Measurements from ENCODE around the gene MYO5B.

MYO5B gene

GRCh38 chr18:50187659-50188058 is 7.3 kb downstream of the MYO5B start:
- no peak for DNase-seq

- DNase-seq = no peak
Observed at GRCh38 chr18:50186385-50186784, 8.6 kb downstream of the MYO5B start.

- DNase-seq = peak; percentile 51
Observed at GRCh38 chr18:50183556-50183955, 11.4 kb downstream of the MYO5B start.

DNA sequence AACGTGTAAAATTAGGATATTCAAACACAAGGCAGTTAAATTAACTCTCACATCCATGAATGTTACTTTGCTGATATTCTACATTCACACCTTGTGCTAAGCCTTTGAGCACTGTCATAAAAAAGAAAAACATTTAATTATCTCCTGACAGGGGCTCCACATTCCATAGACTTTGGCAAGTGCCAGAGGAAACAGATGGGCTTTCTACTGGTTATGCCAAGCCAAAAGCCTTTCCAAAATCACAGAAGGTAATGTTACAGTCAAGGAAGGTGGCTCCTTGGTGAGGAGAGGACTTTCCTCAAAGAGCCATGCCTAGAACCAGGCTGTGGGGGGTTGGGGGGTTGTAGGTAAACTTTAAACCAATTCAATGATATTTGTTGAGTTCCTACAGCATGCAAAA is 12.4 kb downstream of the MYO5B start:
- DNase-seq = no peak

DNA sequence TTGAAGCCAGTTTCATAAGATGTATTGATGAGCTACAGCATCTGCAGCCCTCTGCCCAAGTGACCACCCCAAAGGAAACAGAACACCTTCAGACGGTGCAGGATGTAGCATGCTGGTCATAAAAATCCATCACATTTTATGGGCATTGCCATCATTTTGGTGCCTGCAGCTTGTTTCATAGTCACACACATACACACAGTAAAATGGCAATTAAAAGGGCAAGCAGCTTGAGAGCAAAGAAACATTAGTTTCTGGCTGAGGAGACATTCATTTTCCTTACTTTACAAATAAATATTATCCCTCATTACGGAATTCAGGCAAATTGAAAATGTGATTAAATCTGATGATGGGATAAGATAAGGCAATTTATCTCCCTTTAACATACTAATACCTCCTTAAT is 13.4 kb downstream of the MYO5B start:
- no peak for DNase-seq

DNA sequence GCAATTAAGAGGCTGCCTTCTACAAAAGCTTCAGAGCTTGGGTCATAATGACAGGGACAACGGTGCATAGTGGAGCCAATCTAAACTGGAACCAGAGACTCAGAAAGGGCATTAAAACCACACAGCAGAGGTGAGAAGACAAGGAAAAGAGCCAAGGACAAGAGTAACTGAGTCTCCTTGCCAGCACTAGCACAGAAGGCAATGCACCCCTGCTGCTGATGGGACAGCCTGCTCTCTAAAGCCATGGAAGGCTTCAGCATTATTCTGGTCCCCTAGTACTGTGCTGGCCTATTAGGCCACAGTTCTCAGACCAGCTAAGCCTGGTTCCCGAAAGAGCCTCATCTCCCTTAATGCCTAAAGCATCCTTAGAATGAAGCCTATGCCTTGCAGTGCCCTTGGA is 15.5 kb downstream of the MYO5B start:
- DNase-seq = no peak

GRCh38 chr18:50177294-50177992 is 17.5 kb downstream of the MYO5B start:
- DNase-seq = no peak

DNA sequence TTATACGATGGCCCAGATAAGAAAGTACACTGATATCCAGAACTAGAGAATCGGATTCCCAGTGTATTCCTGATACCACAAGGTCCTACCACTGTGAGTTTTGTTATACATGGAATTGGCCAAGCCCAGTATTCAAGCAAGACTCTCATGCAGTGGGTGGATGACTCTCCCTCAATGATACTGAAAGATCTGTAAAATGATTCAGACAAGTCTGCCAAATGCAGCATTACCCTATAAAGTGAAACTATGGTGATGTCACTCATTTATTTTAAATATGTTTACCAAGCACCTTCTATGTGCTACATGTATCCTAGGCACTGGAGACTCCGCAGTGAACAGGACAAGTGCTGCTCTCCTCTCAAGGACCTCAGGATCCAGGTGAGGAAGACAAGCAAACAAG is 22.6 kb downstream of the MYO5B start:
- no peak for DNase-seq

DNA sequence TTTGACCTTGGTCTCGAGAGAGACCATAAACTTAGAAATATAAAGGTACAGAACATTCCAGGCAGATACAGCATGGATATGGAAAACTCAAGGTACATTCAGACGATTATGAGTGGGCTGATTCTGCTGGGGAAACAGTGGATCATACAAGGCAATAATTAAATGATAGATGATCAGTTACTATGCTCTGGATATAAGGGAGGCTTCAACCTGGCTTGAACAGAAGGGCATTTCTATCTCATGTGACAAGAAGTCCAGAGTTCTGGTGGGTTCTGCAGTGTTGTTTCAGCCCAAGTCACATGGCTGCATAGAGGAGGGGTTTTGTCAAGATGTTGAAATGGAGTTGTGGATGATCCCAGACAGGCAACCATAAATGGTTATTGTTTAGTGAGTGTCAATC is 23.5 kb downstream of the MYO5B start:
- DNase-seq = no peak

GRCh38 chr18:50170004-50170403 is 24.9 kb downstream of the MYO5B start:
- no peak for DNase-seq

GRCh38 chr18:50169149-50169548 is 25.8 kb downstream of the MYO5B start:
- DNase-seq = no peak

DNA sequence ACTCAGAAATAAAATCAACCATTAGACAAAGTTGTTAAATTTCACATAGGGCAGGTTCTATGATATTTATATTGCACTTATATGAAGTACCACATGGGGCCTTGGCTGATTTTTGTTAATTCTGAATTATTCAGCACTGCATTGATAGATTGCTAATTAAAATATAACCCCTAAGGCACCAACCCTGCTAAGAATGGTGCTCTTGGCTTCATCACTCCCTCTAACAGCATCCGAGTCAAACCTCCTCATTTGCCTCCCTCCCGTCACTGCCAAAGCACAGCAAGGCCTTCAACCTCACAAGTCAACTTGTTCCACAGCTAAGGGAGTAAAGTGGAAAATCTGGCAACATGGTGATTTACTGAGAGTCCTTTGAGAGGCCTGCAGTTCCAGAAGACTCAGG is 27.0 kb downstream of the MYO5B start:
- DNase-seq = no peak

DNA sequence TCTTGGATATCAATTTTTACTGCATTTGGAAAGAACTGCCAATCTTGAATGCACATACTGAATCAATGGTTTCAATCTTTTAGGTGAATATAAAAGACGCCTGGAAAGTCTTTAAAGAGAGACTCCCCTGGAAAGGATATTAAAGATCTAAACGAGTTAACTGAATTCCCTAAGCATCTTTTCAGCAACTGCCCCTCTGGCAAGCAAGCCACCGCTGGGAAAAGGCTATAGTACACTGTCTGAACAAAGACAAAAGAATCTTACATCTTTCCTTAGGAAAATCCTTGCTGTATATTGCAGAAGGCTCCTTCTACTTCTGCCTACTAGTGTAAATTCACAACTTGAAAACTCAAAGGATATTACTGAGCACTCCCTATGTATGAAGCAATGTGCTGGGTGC is 28.0 kb downstream of the MYO5B start:
- DNase-seq = no peak

DNA sequence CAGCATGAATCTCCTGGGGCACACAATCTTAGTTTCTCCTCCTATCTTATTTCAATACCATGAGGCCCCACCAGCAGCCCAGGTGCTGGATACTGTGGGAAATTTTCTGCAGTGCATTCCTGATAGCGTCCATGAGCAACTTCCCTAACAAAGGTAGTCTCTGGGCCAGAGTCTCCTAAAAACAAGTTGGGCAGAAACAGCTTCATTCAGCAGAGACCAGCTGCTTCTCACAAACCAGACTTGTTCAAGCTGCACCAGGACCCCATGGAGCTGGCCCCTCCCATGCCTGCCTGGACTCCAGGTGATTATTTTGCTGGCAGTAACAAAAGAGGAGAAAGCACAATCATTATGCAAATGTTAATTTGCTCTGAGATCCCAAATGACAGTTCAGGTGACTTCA is 31.4 kb downstream of the MYO5B start:
- no peak for DNase-seq

- no peak for DNase-seq
Observed at GRCh38 chr18:50162486-50163304, 32.3 kb downstream of the MYO5B start.

GRCh38 chr18:50161597-50162205 is 33.2 kb downstream of the MYO5B start:
- no peak for DNase-seq

GRCh38 chr18:50159654-50160046 is 35.3 kb downstream of the MYO5B start:
- DNase-seq = no peak

DNA sequence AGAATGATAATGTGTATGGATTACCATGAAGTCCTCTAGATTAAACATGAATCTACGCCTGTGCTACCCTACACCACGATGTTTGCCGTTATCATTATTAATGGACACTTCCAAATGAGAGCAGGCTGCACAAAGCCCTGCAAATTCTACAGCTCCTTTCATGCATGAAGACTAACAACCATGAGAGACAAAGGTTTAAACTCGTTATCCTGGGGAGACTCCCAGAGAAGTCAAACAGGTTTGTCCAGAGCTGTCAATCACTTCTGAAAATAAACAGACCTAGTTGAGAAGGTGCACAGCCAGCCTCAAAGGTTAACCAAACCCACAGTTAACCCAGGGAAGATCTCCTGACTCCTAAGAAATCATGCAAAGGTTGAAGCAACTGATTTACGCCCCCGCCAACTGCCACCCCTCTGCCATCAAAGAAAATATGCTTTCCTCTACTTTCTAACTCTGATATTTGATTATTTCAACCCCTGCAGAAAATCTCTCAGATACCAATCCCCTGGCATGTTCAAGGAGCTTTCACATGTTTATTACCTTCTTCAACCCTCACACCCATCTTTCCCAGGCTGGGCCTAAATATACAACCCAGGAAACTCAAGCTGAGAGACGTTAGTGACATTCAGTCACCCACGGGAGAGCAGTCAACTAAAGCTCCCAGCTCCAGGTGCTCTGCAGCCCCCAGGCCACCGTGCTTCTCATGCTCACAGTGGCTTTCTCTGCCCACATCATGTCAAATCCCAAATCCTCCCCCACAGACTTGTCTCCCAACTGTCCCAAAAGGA is 35.9 kb downstream of the MYO5B start:
- DNase-seq = no peak

DNA sequence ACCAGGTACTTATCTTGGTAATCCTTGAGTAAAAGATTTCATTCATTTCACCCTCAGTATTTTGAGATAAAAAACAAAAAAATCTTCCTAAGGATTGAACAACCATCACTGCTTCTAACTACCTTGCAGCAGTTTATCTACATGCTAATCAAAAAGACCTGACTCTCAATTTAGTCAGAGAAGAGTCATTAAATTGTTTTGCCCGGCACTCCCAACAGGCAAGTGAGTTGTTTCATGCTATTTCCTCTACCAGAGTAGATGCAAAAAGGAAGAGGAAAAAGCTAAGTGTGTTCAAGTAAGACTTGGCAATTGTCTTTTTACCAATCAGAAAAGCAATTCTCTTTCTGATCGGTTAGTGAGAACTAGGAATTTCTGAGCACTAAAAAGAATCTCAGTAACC is 39.5 kb downstream of the MYO5B start:
- DNase-seq = no peak

- DNase-seq = peak; percentile 6
Observed at GRCh38 chr18:50154420-50154819, 40.5 kb downstream of the MYO5B start.

DNA sequence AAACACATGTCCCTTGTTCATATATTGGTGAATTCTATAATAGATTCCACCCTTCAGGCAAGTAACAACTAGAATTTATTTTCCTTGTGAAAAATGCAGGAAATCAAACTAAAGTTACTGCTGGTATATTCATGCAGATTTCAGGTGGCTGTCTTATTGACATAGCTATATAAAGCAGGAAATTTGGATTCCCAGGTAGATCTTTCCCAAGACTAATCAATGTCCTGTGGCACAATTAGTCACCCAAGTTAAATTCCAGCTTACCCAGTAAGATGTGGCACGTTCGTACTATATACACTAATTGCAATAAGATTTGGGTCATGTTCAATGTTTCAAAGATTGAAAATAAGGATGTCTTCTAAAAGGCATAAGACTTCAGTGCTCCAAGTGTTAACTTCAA is 42.0 kb downstream of the MYO5B start:
- DNase-seq = no peak

DNA sequence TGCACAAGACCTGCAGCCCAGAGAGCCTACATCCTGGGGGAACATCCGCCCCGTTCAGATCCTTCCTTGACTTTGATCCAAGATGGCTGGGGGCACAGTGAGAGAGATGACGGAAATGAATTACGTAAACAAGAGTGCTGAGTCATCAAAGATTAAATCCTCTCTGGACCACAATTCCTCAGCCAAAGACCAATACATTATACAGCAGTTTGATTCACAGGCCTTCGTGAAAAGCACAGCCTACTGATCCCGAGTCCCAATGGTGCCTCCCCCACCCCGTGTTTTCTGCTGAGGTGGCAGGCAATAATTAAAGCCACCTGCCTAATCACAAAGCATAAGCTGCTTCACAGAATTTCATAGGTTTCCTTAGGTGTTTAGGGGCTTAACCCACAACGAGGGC is 43.0 kb downstream of the MYO5B start:
- DNase-seq = peak; percentile 59

GRCh38 chr18:50144540-50144939 is 50.4 kb downstream of the MYO5B start:
- no peak for DNase-seq

Data from fibroblast of skin of right biceps (primary cell).